SK-N-SH (cell line): ENCODE results near the gene MPDU1. TPM values are rescaled to one million over a fixed set of nuclear protein-coding genes. Genes with fewer than 3 reads are reported as not detected.

ENCODE experiments used
- CTCF ChIA-PET: fragments of 300-600, 350-600 bp; formaldehyde crosslinking; extraction: SDS; loops from one replicate; lab custom pipeline; 2021; lab: Yijun Ruan, JAX
- POLR2A ChIA-PET: fragments of 350-600 bp; sonication (Branson Sonifier 250); formaldehyde crosslinking; extraction: SDS; loops from one replicate; lab custom pipeline; 2020; ENCODE audit warnings: antibody characterized with exemption, inconsistent platforms; lab: Yijun Ruan, JAX
- DNase-seq: peaks from one replicate; pipeline ENCODE4 v3.0.0; 2012
- H2AFZ ChIP-seq: fragments of 200-600 bp; sonication (generic); 2 replicates; pipeline ENCODE4 v1.8.1; 2016; ENCODE audit warnings: antibody characterized with exemption, mild to moderate bottlenecking, low read depth
- H3F3A ChIP-seq: fragments of 200-600 bp; sonication (generic); replicated peaks from 2 replicates; pipeline ENCODE3; 2016; ENCODE audit warnings: antibody characterized with exemption, mild to moderate bottlenecking; ENCODE audit not compliant: insufficient read depth
- H3K27ac ChIP-seq, 2 experiments: fragments of 200-500 bp in 1 of 2; fragments of 200-600 bp in 1 of 2; sonication (Bioruptor generic) in 1 of 2; sonication (generic), shearing (Covaris generic) in 1 of 2; 2 replicates each; pipeline versions ENCODE4 v1.5.1 to v1.6.1; 2014 to 2016; ENCODE audit warnings: low read depth in 2 of 2, inconsistent platforms in 1 of 2, low read length in 1 of 2, mild to moderate bottlenecking in 1 of 2, mixed read lengths in 1 of 2
- H3K27me3 ChIP-seq: fragments of 200-600 bp; sonication (generic), shearing (Covaris generic); 2 replicates; pipeline ENCODE4 v1.6.1; 2016; ENCODE audit warnings: mixed run types; ENCODE audit not compliant: insufficient read depth
- H3K36me3 ChIP-seq, 2 experiments: fragments of 200-500 bp in 1 of 2; fragments of 200-600 bp in 1 of 2; sonication (Bioruptor generic) in 1 of 2; sonication (generic) in 1 of 2; replicated peaks in 1 of 2; 2 replicates each; pipeline versions ENCODE3 to v1.5.1; 2014 to 2016; ENCODE audit warnings: low read length in 1 of 2, mild to moderate bottlenecking in 1 of 2; ENCODE audit not compliant: insufficient read depth in 2 of 2, control insufficient read depth in 1 of 2
- H3K4me1 ChIP-seq, 2 experiments: fragments of 200-500 bp in 1 of 2; fragments of 200-600 bp in 1 of 2; sonication (Bioruptor generic) in 1 of 2; sonication (generic), shearing (Covaris generic) in 1 of 2; 2 replicates each; pipeline versions ENCODE4 v1.5.1 to v1.6.1; 2014 to 2016; ENCODE audit warnings: low read depth in 1 of 2, low read length in 1 of 2, mixed run types in 1 of 2; ENCODE audit not compliant: insufficient read depth in 2 of 2, control insufficient read depth in 1 of 2
- H3K4me2 ChIP-seq: fragments of 200-600 bp; sonication (generic), shearing (Covaris generic); 2 replicates; pipeline ENCODE4 v1.6.1; 2017; ENCODE audit warnings: mixed run types
- H3K4me3 ChIP-seq, 2 experiments: fragments of 200-500 bp in 1 of 2; fragments of 200-600 bp in 1 of 2; sonication (Bioruptor generic) in 1 of 2; sonication (generic), shearing (Covaris generic) in 1 of 2; 2 replicates each; pipeline versions ENCODE4 v1.5.1 to v1.8.1; 2014 to 2016; ENCODE audit warnings: low read depth in 2 of 2, inconsistent platforms in 1 of 2, low read length in 1 of 2, mild to moderate bottlenecking in 1 of 2, mixed read lengths in 1 of 2, moderate library complexity in 1 of 2
- H3K79me2 ChIP-seq: fragments of 200-600 bp; sonication (generic); 2 replicates; pipeline ENCODE4 v1.8.1; 2017; ENCODE audit warnings: mild to moderate bottlenecking; ENCODE audit not compliant: insufficient read depth
- H3K9ac ChIP-seq: fragments of 200-600 bp; sonication (generic); 2 replicates; pipeline ENCODE4 v1.6.1; 2017; ENCODE audit warnings: mixed run types
- H3K9me2 ChIP-seq: fragments of 200-600 bp; sonication (generic); 2 replicates; pipeline ENCODE4 v1.6.1; 2017; ENCODE audit warnings: mixed run types
- H3K9me3 ChIP-seq: fragments of 200-600 bp; sonication (generic); 2 replicates; pipeline ENCODE4 v1.6.1; 2017; ENCODE audit warnings: mixed run types, mild to moderate bottlenecking, moderate library complexity
- H4K20me1 ChIP-seq: fragments of 200-600 bp; sonication (generic); 2 replicates; pipeline ENCODE4 v1.6.1; 2017; ENCODE audit warnings: mild to moderate bottlenecking, mixed run types; ENCODE audit not compliant: insufficient read depth
- CHD2 ChIP-seq: fragments of 150-350 bp; IDR thresholded peaks from 2 replicates; pipeline ENCODE4 v1.6.1; 2018; ENCODE audit warnings: low read length; ENCODE audit not compliant: partially characterized antibody
- EP300 ChIP-seq, 2 experiments: IDR thresholded peaks; 2 replicates each; pipeline versions ENCODE4 v1.4.0 to v1.6.1; 2012; ENCODE audit warnings: borderline replicate concordance in 1 of 2, low read depth in 1 of 2, low read length in 1 of 2
- FOSL2 ChIP-seq: IDR thresholded peaks from 2 replicates; pipeline ENCODE4 v1.4.0; 2012; ENCODE audit warnings: low read depth, mild to moderate bottlenecking, moderate library complexity, borderline replicate concordance
- FOXM1 ChIP-seq: IDR thresholded peaks from 2 replicates; pipeline ENCODE4 v1.4.0; 2012; ENCODE audit warnings: low read depth, mild to moderate bottlenecking
- GATA2 ChIP-seq: sonication (generic); formaldehyde crosslinking; IDR thresholded peaks from 2 replicates; pipeline ENCODE4 v1.5.0; 2020; ENCODE audit warnings: mild to moderate bottlenecking, missing genetic modification reagents
- JUND ChIP-seq: IDR thresholded peaks from 2 replicates; pipeline ENCODE4 v1.4.0; 2012
- MEF2A ChIP-seq: IDR thresholded peaks from 2 replicates; pipeline ENCODE4 v1.4.0; 2012; ENCODE audit warnings: low read depth, borderline replicate concordance
- NRF1 ChIP-seq: IDR thresholded peaks from 2 replicates; pipeline ENCODE4 v1.6.1; 2012; ENCODE audit warnings: low read depth, mild to moderate bottlenecking, low read length
- RCOR1 ChIP-seq: fragments of 150-350 bp; IDR thresholded peaks from 2 replicates; pipeline ENCODE4 v1.6.1; 2017; ENCODE audit warnings: antibody characterized with exemption, low read length
- REST ChIP-seq: IDR thresholded peaks from 2 replicates; pipeline ENCODE4 v1.6.1; 2012; ENCODE audit warnings: mild to moderate bottlenecking, low read depth, low read length, moderate library complexity
- SMC3 ChIP-seq: IDR thresholded peaks from 2 replicates; pipeline ENCODE4 v1.6.1; 2012; ENCODE audit warnings: low read depth, low read length, improper control_type of control experiment
- TAF1 ChIP-seq: IDR thresholded peaks from 2 replicates; pipeline ENCODE4 v1.6.1; 2012; ENCODE audit warnings: low read depth, mild to moderate bottlenecking, low read length, moderate library complexity, borderline replicate concordance
- USF2 ChIP-seq: fragments of 150-350 bp; IDR thresholded peaks from 2 replicates; pipeline ENCODE4 v1.6.1; 2017; ENCODE audit warnings: antibody characterized with exemption, low read length, low read depth, borderline replicate concordance
- WGBS: methylation state at CpG from one replicate; pipeline ENCODE4 v1.1.6; 2017; ENCODE audit warnings: low lambda C conversion rate; 5-methylcytosine and 5-hydroxymethylcytosine counted together
- polyA plus RNA-seq, 3 experiments: library from polyadenylated mRNA; depleted of rRNA; stranded (reverse); fragments of >200 nt; gene quantifications; 2 replicates each; pipeline ENCODE4 v1.2.3, GENCODE V29; 2012

MPDU1 gene
- polyA plus RNA-seq, 1 of the 3 experiments (the other 2 are of a cell fraction) = 126 TPM

GRCh38 chr17:7629939-7630571 is 46.4 kb downstream of the MPDU1 start, which contains the start of gene SHBG:
Gene SHBG, plus strand, starts transcription at chr17:7630135. Its CDS starts 38 bp downstream, at chr17:7630173.
- Histone ChIP-seq H3K9ac (no peak within 1 kb of the TSS), H3K4me1 (peaks cover 0 to 20% of the 10 kb centered on the region in 2 experiments; a peak in 1 of 4 replicates), H3K27me3 (no peaks in the 10 kb centered on the region), H3K4me2 (no peak within 1 kb of the TSS), H3K27ac (no peak within 1 kb of the TSS), H3K9me3 (no peaks in the 10 kb centered on the region), H4K20me1 (no peaks in the 10 kb centered on the region), H2AFZ (no peak within 1 kb of the TSS), H3K79me2 (peaks cover 10% of the 10 kb centered on the region; the same call in 1 of the 2 replicates), H3K4me3 (no peak within 1 kb of the TSS), H3K36me3 (no peaks in the 10 kb centered on the region), H3K9me2 (no peaks in the 10 kb centered on the region), H3F3A (no peaks in the 10 kb centered on the region)
- ChIA-PET POLR2A (interaction anchor here (4.6 kb wide), 1 partner anchor 57 kb away, joined by 31 read pairs; the partner anchor contains the start of genes TP53 and WRAP53), CTCF (interaction anchor here (11.8 kb wide), 1 partner anchor 58 kb away, joined by 166 read pairs; the partner anchor contains the start of genes TP53 and WRAP53)
- TF ChIP-seq FOSL2 (no peak), SMC3 (no peak), JUND (no peak), CHD2 (no peak), REST (no peak), USF2 (no peak), NRF1 (no peak)
- 84% methylated on average over 12 of the region's 13 CpGs for WGBS
- no peak for DNase-seq

- Histone ChIP-seq H3K9ac (no peak overlapping the region), H4K20me1 (no peaks in the 10 kb centered on the region), H3K79me2 (peaks cover 5% of the 10 kb centered on the region; the same call in 1 of the 2 replicates), H3K36me3 (no peaks in the 10 kb centered on the region), H3K27ac (peak overlapping the region in 1 of 2 experiments; percentile 36; a peak in 2 of 4 replicates), H2AFZ (no peak overlapping the region), H3F3A (no peaks in the 10 kb centered on the region), H3K4me1 (peaks cover 0 to 14% of the 10 kb centered on the region in 2 experiments; a peak in 1 of 4 replicates), H3K9me3 (no peaks in the 10 kb centered on the region), H3K4me3 (no peak overlapping the region), H3K27me3 (no peaks in the 10 kb centered on the region), H3K4me2 (no peak overlapping the region), H3K9me2 (no peaks in the 10 kb centered on the region)
- CTCF ChIA-PET = interaction anchor here (0.7 to 11.8 kb wide), 12 partner anchors 10 to 291 kb away, joined by 3 to 166 read pairs (median 4); partner anchors contain the start of genes ATP1B2, DNAH2, EFNB3 and TP53
- peak; percentile 62 for DNase-seq
- 77% methylated on average over 9 of the region's 11 CpGs for WGBS
- POLR2A ChIA-PET = interaction anchor here (0.8 to 4.6 kb wide), 4 partner anchors 20 to 55 kb away, joined by 3 to 31 read pairs (median 3); partner anchors contain the start of genes ATP1B2, TP53 and WRAP53
- TF ChIP-seq EP300 (IDR thresholded peaks at IDR 0.05; ENCODE audit: borderline replicate concordance in 1 of 2, low read depth in 1 of 2, low read length in 1 of 2) (0 out of 4 replicates have a peak, but pooled peaks of 1 of the 2 experiments have one; percentile 39), TAF1 (no peak), FOSL2 (no peak), MEF2A (no peak), GATA2 (CRISPR knock-in tag) (peak; percentile 56), RCOR1 (no peak), USF2 (no peak), FOXM1 (no peak)
These were observed 48.0 kb downstream of the MPDU1 start for GRCh38 chr17:7631398-7632380.
